Stimulated activated CD8-positive, alpha-beta memory T cell treated with anti-CD3 and anti-CD28 coated beads, Interleukin-12 subunit alpha, Interleukin-12 subunit beta, amount 100 ng/mL, for 4 hours (primary cell): Measurements from ENCODE around the gene KRT6C.
"Not testable (repeated sequence)": the region's sequence is repeated elsewhere in the genome, so short reads cannot be mapped to it uniquely, and the experiment has no call there.

Experiments
- DNase-seq: peaks from one replicate; pipeline ENCODE4 v3.0.0-alpha.2; 2020; ENCODE audit warnings: low read depth

Gene KRT6C

DNA sequence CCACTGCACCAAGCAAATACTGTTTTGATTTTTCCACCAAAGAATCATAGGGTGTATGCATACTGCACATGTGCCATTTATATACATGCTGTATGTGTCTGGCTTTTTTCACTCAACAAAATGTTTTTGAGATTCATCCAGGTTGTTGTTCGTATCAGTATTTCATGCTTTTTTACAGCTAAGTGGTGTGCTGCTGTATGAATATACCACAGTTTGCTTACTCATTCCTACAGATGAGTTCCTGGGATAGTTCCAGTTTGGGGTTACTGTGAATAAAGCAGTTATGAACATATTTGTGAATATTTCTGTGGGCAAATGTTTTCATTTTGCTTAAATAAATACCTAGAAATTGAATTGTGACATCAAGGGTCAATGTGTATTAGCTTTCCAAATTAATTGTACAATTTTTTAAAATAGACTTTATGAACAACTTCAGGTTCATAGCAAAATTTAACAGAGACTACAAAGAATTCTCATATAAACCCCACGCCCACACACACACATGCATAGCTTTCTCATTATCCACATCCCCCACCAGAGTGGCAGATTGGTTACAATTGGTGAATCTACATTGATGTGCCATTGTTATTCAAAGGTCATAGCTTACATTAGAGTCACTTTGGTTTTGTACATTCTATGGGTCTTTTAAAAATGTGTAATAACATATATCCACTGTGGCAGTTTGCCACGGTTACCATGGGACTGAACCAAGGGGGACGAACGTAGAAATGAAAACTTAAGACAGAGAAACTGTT is 26.4 kb upstream of the KRT6C start:
- DNase-seq, result no peak

GRCh38 chr12:52498946-52499345 is 25.3 kb upstream of the KRT6C start:
- DNase-seq, result no peak

DNA sequence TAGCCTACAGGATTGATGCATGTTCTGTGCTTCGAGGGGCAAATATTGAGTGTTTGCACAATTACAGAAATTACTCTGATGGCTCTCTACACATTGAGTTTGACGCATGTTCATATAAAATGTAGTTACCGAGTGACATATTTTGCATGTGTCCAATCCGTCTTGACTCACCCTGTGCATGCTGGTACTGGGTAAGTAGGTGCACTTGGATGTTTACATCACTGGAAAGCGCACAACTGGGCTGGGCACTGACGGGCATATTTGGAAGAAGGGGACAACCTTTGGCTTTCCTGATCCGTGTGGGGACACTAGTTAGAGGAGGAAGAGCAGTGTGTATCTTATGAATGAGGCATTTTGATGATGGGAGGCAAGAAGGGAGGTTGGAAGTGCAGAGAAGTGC is 24.4 kb upstream of the KRT6C start:
- DNase-seq, result no peak

- DNase-seq, result no peak
These were observed 23.0 kb upstream of the KRT6C start for GRCh38 chr12:52496590-52497071.

- no peak for DNase-seq
These were observed 22.4 kb upstream of the KRT6C start for GRCh38 chr12:52496054-52496453.

DNA sequence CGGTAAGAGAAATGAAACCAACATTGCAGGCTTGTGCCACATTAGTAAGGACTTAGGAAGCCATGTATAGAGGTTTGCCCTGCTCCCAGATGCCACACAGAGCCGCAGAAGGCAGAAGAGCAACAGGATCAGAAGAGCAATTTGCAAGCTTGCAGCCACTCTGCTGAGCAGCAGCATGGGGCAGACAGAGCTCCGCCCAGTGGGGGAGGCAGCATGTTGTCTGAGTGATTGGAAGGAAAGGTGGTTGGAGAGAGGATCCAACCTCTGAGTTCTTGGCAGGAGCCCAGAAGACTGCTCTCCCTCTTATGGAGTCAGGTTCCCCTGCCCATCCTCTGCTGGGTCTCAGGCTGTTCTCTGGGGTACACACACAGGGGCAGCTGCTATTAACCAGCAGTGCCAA is 21.8 kb upstream of the KRT6C start:
- DNase-seq, result no peak

GRCh38 chr12:52494518-52494917 is 20.9 kb upstream of the KRT6C start:
- no peak for DNase-seq

- no peak for DNase-seq
These were observed 20.5 kb upstream of the KRT6C start for GRCh38 chr12:52494100-52494499.

GRCh38 chr12:52493172-52493571 is 19.6 kb upstream of the KRT6C start, which contains the start of gene KRT6A:
KRT6A (minus strand) TSS chr12:52493257; CDS start chr12:52493188, 69 bp downstream.
- no peak for DNase-seq

GRCh38 chr12:52492405-52492804 is 18.8 kb upstream of the KRT6C start:
- DNase-seq, result not testable (repeated sequence)

GRCh38 chr12:52491495-52491894 is 17.9 kb upstream of the KRT6C start:
- not testable (repeated sequence) for DNase-seq

DNA sequence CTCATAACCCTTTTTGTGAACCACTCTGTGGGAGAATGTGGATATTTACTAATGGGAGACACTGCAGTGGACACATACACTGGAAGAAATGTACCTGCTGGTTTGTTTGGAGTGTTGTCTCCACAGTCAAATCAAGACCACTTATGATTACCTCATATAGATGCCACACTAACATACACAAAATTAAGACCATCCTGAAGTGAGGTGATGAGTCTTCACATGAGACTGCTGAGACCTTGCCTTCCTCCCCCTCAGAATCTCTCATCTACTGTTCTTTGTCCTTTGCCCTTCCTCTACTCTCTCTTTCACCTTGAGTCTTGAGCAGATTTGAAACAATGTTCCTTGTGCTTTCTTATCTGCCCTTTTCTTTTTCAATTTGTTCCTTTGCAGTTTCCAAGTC is 15.1 kb upstream of the KRT6C start:
- DNase-seq, result no peak

- DNase-seq, result not testable (repeated sequence)
These were observed 14.3 kb upstream of the KRT6C start for GRCh38 chr12:52487744-52488443.

- no peak for DNase-seq
These were observed 13.6 kb upstream of the KRT6C start for GRCh38 chr12:52487211-52487610.

GRCh38 chr12:52486166-52487105 is 12.8 kb upstream of the KRT6C start:
- DNase-seq, result no peak

- DNase-seq, result no peak
These were observed 6.5 kb upstream of the KRT6C start for GRCh38 chr12:52480073-52480472.

DNA sequence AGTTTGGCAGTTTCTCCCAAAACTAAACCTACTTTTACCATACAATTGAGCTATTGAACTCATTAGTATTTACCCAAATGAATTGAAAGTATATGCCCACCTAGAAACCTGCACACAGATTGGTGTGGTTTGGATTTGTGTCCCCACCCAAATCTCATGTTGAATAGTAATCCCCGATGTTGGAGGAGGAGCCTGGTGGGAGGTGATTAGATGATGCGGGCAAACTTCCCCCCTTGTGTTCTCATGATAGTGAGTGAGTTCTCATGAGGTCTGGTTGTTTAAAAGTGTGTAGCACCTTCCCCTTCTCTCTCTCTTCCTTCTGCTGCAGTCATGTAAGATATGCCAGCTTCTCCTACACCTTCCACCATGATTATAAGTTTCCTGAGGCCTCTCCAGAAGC is 4.0 kb upstream of the KRT6C start:
- no peak for DNase-seq

GRCh38 chr12:52474212-52474611 is 607 bp upstream of the KRT6C start:
- no peak for DNase-seq

GRCh38 chr12:52469853-52470252 is 3.8 kb downstream of the KRT6C start:
- no peak for DNase-seq

GRCh38 chr12:52464897-52465296 is 8.7 kb downstream of the KRT6C start:
- no peak for DNase-seq

DNA sequence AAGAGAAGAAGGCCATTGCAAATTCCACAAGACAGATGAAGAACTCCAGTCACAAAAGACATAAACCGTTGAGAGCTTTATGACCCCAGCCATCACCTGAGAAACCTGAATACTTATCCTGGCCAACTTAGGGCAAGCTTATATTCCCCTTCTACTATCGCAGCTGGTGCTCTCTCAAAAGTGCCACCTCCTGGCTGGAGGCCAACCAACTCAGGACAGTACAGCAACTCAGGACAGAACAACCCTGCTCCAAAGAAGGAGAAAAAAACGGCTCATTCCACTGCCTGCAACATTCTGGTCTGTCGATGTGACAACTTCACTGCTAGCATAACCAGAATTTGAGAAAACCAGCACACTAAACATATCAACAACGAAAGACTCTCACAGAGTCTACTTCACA is 11.9 kb downstream of the KRT6C start:
- no peak for DNase-seq

DNA sequence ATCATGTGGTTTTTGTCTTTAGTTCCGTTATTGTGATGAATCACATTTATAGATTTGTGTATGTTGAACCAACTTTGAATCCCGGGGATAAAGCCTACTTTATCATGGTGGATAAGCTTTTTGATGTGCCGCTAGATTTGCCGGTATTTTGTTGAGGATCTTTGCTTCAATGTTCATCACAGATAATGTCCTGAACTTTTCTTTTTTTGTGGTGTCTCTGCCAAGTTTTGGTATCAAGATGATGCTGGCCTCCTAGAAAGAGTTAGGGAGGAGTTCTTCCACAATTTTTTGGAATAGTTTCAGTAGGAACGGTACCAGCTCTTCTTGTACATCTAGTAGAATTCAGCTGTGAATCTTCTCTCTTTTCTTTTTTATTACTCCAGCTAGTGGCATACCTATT is 14.7 kb downstream of the KRT6C start:
- no peak for DNase-seq
